GM12801 (cell line): ENCODE data around the gene COL27A1.

Experiments used
- TF ChIP-seq, protein P1 (sequence below): IDR thresholded peaks from one replicate; pipeline ENCODE4 v1.5.1; 2011; ENCODE audit warnings: control low read depth; ENCODE audit not compliant: insufficient read length; ENCODE audit errors: extremely low read depth

Gene COL27A1

GRCh38 chr9:114137831-114138230, 17.5 kb upstream of the COL27A1 start:
- TF ChIP-seq, protein P1, sequence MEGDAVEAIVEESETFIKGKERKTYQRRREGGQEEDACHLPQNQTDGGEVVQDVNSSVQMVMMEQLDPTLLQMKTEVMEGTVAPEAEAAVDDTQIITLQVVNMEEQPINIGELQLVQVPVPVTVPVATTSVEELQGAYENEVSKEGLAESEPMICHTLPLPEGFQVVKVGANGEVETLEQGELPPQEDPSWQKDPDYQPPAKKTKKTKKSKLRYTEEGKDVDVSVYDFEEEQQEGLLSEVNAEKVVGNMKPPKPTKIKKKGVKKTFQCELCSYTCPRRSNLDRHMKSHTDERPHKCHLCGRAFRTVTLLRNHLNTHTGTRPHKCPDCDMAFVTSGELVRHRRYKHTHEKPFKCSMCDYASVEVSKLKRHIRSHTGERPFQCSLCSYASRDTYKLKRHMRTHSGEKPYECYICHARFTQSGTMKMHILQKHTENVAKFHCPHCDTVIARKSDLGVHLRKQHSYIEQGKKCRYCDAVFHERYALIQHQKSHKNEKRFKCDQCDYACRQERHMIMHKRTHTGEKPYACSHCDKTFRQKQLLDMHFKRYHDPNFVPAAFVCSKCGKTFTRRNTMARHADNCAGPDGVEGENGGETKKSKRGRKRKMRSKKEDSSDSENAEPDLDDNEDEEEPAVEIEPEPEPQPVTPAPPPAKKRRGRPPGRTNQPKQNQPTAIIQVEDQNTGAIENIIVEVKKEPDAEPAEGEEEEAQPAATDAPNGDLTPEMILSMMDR: no peak

DNA sequence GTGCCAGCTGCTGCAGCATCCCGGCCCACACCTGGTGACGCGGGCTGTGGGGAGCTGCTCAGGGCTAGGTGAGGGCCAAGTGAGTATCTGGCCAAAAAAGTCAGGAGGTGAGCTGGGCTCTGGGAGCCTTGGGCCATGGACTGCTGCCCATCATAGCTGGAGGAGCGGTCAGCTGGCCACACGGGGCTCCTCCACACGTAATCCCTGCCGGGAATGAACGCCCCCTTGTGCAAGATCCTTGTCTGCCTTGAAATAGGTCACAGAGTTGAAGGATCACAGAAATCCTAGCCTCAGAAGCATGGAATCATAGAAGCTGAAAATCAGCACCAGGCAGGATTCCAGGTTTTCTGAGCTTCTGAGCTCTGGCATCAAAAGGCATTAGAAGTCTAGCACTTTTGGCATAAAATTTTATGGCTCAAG, 16.8 kb upstream of the COL27A1 start:
- TF ChIP-seq, protein P1: no peak

- TF ChIP-seq, protein P1: no peak
These were observed 16.3 kb upstream of the COL27A1 start for GRCh38 chr9:114139071-114139470.

DNA sequence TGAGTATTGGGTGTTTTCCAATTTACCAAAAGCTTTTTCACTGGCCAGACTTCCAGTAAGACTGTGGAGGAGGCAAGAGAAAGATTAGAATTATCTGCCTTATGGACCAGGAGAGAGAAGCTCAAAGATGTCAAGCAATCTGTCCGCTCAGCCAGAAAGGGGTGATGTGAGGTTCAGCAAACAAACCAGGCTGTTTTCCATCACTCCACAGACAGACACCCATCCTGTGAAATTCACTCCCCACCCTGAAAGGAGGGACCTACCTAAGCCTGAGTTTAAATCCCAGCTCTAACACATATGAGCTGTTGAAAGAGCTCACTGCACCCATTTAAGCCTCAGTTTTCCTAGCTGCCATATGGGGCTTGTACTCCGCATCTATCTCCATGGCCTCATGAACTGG, 14.9 kb upstream of the COL27A1 start:
- TF ChIP-seq, protein P1: no peak

DNA sequence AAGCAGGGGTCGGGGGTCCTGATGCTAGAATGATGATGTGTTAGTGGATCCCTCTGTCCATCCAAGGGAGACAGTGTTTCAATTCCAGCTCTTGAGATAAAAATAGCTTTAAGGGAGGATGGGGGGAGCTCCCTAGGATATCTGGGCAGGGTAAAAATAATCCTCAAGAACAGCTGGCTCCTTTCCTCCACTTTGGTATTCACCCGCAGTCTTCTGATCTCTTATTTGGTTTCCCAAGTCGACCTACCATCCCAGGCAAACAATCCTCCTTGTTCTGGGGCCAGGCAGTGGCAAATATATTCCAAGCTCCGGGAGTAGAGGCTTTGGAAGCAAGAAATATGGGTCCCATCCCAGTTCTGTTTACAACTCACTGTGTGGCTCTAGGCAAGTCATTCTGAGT, 14.5 kb upstream of the COL27A1 start:
- TF ChIP-seq, protein P1: no peak

DNA sequence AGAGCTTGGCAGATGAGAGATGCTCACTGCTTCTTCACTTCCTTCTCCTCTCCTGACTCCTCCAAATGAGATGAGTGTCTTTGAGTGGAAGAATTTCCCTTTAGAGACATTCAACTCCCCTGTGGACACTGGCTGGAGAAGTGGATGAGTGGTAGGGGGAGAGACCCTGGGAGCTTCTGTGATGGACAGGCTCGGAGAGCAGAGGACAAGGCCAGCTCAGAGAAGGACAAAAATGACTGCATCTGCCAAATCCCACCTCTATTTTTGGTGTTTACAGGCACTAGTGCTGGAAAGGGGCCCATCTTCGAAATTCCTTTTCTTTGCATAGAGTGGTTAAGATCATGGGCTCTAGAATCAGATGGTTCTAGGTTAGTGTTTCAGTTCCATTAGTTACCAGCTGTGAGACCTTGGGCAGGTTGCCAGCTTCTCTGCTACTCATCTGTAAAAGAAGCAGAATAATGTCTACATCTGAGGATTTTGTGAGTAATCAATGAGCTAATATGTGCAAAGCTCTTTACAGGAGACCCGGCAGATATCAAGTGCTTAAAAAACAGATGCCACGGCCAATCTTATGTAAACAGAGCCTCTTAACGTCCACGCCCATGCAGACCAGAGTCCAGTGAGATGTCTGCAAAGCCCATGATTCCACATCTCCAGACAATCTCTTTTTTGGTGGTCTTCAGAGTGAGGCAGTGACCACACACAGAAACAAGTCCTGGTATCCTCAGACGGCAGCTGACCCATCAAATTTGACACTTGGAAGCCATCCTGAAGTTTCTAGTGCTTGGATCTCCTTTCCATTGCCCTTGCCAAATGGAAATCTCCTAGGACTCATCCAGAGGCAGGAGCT, 13.6 kb upstream of the COL27A1 start:
- TF ChIP-seq, protein P1: no peak

- TF ChIP-seq, protein P1: no peak
These were observed 12.1 kb upstream of the COL27A1 start for GRCh38 chr9:114143234-114143633.

DNA sequence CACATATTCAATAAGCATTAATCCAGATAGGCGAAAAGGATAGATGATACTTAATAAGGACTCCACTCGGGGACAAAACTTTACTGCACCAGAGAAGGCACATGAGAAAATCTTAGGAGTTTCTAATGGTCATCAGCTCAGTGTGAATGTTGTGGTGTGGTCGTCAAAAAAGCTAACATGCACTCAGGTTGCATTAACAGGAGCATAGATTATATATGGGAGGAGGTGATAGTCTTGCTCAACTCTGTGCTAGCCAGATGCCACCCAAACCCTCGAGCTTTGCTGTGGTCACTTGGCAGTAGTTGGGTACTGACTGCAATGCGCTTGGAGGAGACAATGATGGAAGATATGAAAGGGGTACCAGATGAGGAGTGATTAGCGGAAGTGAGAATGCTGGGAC, 8.6 kb upstream of the COL27A1 start:
- TF ChIP-seq, protein P1: no peak
